K562 (cell line): ENCODE data around the gene SLC25A29. TPM values are rescaled to one million over a fixed set of nuclear protein-coding genes. Genes with fewer than 3 reads are reported as not detected.

Experiments
- ATAC-seq: fragments of 200-7000 bp; cut with Tn5 transposase; 3 replicates; pipeline ENCODE4 v1.9.1; 2020; ENCODE audit warnings: moderate library complexity
- BruUV-seq: library from RNA; stranded (reverse); fragments of 400-500 nt; replicated peaks from 2 replicates; lab custom pipeline; 2021; lab: Mats Ljungman, UMichigan
- CTCF ChIA-PET: fragments of 300-600 bp; formaldehyde crosslinking; extraction: SDS; loops from one replicate; lab custom pipeline; 2021; ENCODE audit warnings: low intra/inter-chr PET ratio; lab: Yijun Ruan, JAX
- POLR2A ChIA-PET: fragments of 300-600, 350-650 bp; sonication (Branson Sonifier 250); formaldehyde crosslinking; extraction: SDS; loops from one replicate; lab custom pipeline; 2021; ENCODE audit warnings: antibody characterized with exemption, inconsistent platforms; lab: Yijun Ruan, JAX
- DNase-seq, 4 experiments: peaks; one replicate each; pipeline versions ENCODE4 v3.0.0 to v3.0.0-alpha.2; 2011 to 2018; ENCODE audit warnings: low spot score in 3 of 4, mixed read lengths in 3 of 4; ENCODE audit errors: extremely low read depth in 1 of 4
- FAIRE-seq: peaks from 2 replicates; lab custom pipeline; 2011; peaks lifted over from hg19 to GRCh38; lab: Jason Lieb, UNC
- H2AFZ ChIP-seq: 2 replicates; pipeline ENCODE4 v1.6.0; 2011; ENCODE audit warnings: low read depth, low read length, control low read depth, inconsistent platforms
- H3K27ac ChIP-seq: fragments of 200-600 bp; 3 replicates; pipeline ENCODE4 v1.8.0; 2011; ENCODE audit warnings: low read depth, mild to moderate bottlenecking, control low read depth, inconsistent platforms, low read length, moderate library complexity, mixed read lengths; ENCODE audit errors: extremely low read depth
- H3K27me3 ChIP-seq, 2 experiments: fragments of 300-600 bp in 1 of 2; 2 replicates in 1 of 2; 3 replicates in 1 of 2; pipeline versions ENCODE4 v1.6.0 to v1.8.0; 2011; ENCODE audit warnings: inconsistent platforms in 2 of 2, low read length in 2 of 2, mild to moderate bottlenecking in 1 of 2, mixed read lengths in 1 of 2, moderate library complexity in 1 of 2; ENCODE audit not compliant: control insufficient read depth in 2 of 2, insufficient read depth in 2 of 2
- H3K36me3 ChIP-seq: fragments of 300-600 bp; 3 replicates; pipeline ENCODE4 v1.8.0; 2011; ENCODE audit warnings: mild to moderate bottlenecking, low read length, inconsistent platforms; ENCODE audit not compliant: control insufficient read depth, insufficient read depth
- H3K4me1 ChIP-seq, 2 experiments: fragments of 200-600 bp in 1 of 2; replicated peaks in 1 of 2; 2 replicates in 1 of 2; 3 replicates in 1 of 2; pipeline versions ENCODE4 v1.5.1 to v1.8.0; 2011; ENCODE audit warnings: inconsistent platforms in 2 of 2, low read length in 2 of 2, mild to moderate bottlenecking in 1 of 2, mixed read lengths in 1 of 2, moderate library complexity in 1 of 2; ENCODE audit not compliant: control insufficient read depth in 2 of 2, insufficient read depth in 2 of 2
- H3K4me2 ChIP-seq: 2 replicates; pipeline ENCODE4 v1.6.1; 2011; ENCODE audit warnings: low read length, control low read depth, inconsistent platforms, mixed read lengths; ENCODE audit not compliant: insufficient read depth
- H3K4me3 ChIP-seq: fragments of 200-600 bp; sonication (generic), shearing (Covaris generic); 2 replicates; pipeline ENCODE4 v1.5.1; 2016; ENCODE audit warnings: control low read depth, inconsistent platforms
- H3K79me2 ChIP-seq: fragments of 200-600 bp; 3 replicates; pipeline ENCODE4 v1.8.0; 2011; ENCODE audit warnings: low read length, inconsistent platforms; ENCODE audit not compliant: control insufficient read depth, insufficient read depth
- H3K9ac ChIP-seq, 2 experiments: 2 replicates each; pipeline versions ENCODE4 v1.6.0 to v1.6.1; 2011; ENCODE audit warnings: low read depth in 2 of 2, low read length in 2 of 2, control low read depth in 1 of 2, inconsistent platforms in 1 of 2, mild to moderate bottlenecking in 1 of 2, mixed read lengths in 1 of 2; ENCODE audit not compliant: insufficient read depth in 1 of 2
- H3K9me1 ChIP-seq: one replicate; pipeline ENCODE4 v1.6.0; 2011; ENCODE audit warnings: inconsistent platforms, mild to moderate bottlenecking, low read length, moderate library complexity; ENCODE audit not compliant: control insufficient read depth, insufficient read depth
- H3K9me3 ChIP-seq: replicated peaks from 2 replicates; pipeline ENCODE4 v1.5.1; 2011; ENCODE audit warnings: low read depth, low read length, inconsistent platforms; ENCODE audit not compliant: control insufficient read depth, insufficient read depth
- H4K20me1 ChIP-seq: replicated peaks from 2 replicates; pipeline ENCODE4 v1.6.1; 2011; ENCODE audit warnings: low read length, inconsistent platforms, mixed read lengths; ENCODE audit not compliant: control insufficient read depth, insufficient read depth
- CHD1 ChIP-seq: fragments of 200-600 bp; sonication (generic); IDR thresholded peaks from one replicate; pipeline ENCODE4 v1.6.1; 2012; ENCODE audit warnings: mild to moderate bottlenecking, moderate library complexity, low read length, inconsistent platforms
- POLR2B ChIP-seq: fragments of 450-650 bp; IDR thresholded peaks from 2 replicates; pipeline ENCODE4 v1.6.1; 2018; ENCODE audit warnings: low read depth; ENCODE audit not compliant: partially characterized antibody
- ZNF586 ChIP-seq: fragments of 450-650 bp; formaldehyde crosslinking; conservative IDR thresholded peaks from 2 replicates; pipeline ENCODE4 v1.4.0; 2020; ENCODE audit warnings: mild to moderate bottlenecking, moderate library complexity
- WGBS: fragments of 100-300 bp; shearing (Covaris generic); methylation state at CpG from one replicate; pipeline ENCODE4 v1.1.6; 2016; ENCODE audit warnings: low coverage, mixed read lengths; ENCODE audit not compliant: insufficient coverage; ENCODE audit errors: missing lambda C conversion rate; 5-methylcytosine and 5-hydroxymethylcytosine counted together
- in situ Hi-C: fragments of 300-500 bp; cut with MboI; formaldehyde crosslinking; loops from 4 replicates; pipeline ENCODE4 v1.15.0; 2018; ENCODE audit warnings: inconsistent platforms, mixed read lengths
- intact Hi-C: fragments of 100-400 bp; cut with micrococcal nuclease; formaldehyde crosslinking; loops from 2 replicates; pipeline ENCODE4 v1.14.2; 2022
- polyA plus RNA-seq, 8 experiments: library from polyadenylated mRNA; depleted of rRNA in 4 of 8; stranded (reverse) in 5 of 8; unstranded in 3 of 8; fragments of >200 nt; fragmentation: Nextera tagmentation in 2 of 8; fragmentation: Illumina TruSeq in 1 of 8; extraction: Ambion mirVana in 2 of 8; extraction: Trizol in 1 of 8; gene quantifications; 2 replicates each; pipeline versions ENCODE4 v1.2.1 to v1.2.3, GENCODE V29; 2011 to 2014; ENCODE audit warnings: inconsistent platforms in 1 of 8, missing spikeins in 1 of 8
- total RNA-seq, 7 experiments: library from RNA; depleted of rRNA in 6 of 7; stranded (reverse); fragments of >200 nt in 6 of 7; fragmentation: Illumina TruSeq in 2 of 7; extraction: Trizol in 2 of 7; gene quantifications; 2 replicates each; pipeline versions ENCODE4 v1.2.1 to v1.2.3, GENCODE V29; 2011 to 2021; ENCODE audit warnings: low replicate concordance in 1 of 7
- TF ChIP-seq, protein P1 (sequence below), 2 experiments: fragments of 450-650 bp; IDR thresholded peaks; 2 replicates each; pipeline ENCODE4 v1.6.1; 2016; ENCODE audit warnings: mild to moderate bottlenecking in 2 of 2, borderline replicate concordance in 1 of 2, low read depth in 1 of 2, moderate library complexity in 1 of 2

Gene SLC25A29
- total and polyA plus RNA-seq, 9 of the 15 experiments (the other 6 are each of a cell fraction or from before 2014, with no cell fraction given), result 0.07 to 17.5 (median 4.8) TPM

- Histone ChIP-seq H3K27me3 (no peaks in the 10 kb centered on the region), H2AFZ (no peak overlapping the region), H3K27ac (no peak overlapping the region), H3K4me2 (no peak overlapping the region), H3K4me3 (no peak overlapping the region), H3K9ac (peak overlapping the region in 1 of 2 experiments; percentile 50; a peak in 2 of 4 replicates), H3K9me1 (peaks cover under 1% of the 10 kb centered on the region), H4K20me1 (no peaks in the 10 kb centered on the region), H3K4me1 (peaks cover 9 to 26% of the 10 kb centered on the region in 2 experiments), H3K36me3 (no peaks in the 10 kb centered on the region), H3K9me3 (no peaks in the 10 kb centered on the region), H3K79me2 (no peaks in the 10 kb centered on the region)
- ChIA-PET CTCF (no interaction called here), POLR2A (interaction anchor here (1.1 to 1.4 kb wide), 2 partner anchors 13 to 16 kb away, joined by 3 to 4 read pairs; no protein-coding TSS in a partner anchor)
- FAIRE-seq (no peak), DNase-seq (no peak), ATAC-seq (no peak)
- 52% methylated on average over 4 of the region's 14 CpGs for WGBS
- TF ChIP-seq ZNF586 (CRISPR knock-in tag) (no peak), CHD1 (no peak), POLR2B (no peak)
- TF ChIP-seq, protein P1, sequence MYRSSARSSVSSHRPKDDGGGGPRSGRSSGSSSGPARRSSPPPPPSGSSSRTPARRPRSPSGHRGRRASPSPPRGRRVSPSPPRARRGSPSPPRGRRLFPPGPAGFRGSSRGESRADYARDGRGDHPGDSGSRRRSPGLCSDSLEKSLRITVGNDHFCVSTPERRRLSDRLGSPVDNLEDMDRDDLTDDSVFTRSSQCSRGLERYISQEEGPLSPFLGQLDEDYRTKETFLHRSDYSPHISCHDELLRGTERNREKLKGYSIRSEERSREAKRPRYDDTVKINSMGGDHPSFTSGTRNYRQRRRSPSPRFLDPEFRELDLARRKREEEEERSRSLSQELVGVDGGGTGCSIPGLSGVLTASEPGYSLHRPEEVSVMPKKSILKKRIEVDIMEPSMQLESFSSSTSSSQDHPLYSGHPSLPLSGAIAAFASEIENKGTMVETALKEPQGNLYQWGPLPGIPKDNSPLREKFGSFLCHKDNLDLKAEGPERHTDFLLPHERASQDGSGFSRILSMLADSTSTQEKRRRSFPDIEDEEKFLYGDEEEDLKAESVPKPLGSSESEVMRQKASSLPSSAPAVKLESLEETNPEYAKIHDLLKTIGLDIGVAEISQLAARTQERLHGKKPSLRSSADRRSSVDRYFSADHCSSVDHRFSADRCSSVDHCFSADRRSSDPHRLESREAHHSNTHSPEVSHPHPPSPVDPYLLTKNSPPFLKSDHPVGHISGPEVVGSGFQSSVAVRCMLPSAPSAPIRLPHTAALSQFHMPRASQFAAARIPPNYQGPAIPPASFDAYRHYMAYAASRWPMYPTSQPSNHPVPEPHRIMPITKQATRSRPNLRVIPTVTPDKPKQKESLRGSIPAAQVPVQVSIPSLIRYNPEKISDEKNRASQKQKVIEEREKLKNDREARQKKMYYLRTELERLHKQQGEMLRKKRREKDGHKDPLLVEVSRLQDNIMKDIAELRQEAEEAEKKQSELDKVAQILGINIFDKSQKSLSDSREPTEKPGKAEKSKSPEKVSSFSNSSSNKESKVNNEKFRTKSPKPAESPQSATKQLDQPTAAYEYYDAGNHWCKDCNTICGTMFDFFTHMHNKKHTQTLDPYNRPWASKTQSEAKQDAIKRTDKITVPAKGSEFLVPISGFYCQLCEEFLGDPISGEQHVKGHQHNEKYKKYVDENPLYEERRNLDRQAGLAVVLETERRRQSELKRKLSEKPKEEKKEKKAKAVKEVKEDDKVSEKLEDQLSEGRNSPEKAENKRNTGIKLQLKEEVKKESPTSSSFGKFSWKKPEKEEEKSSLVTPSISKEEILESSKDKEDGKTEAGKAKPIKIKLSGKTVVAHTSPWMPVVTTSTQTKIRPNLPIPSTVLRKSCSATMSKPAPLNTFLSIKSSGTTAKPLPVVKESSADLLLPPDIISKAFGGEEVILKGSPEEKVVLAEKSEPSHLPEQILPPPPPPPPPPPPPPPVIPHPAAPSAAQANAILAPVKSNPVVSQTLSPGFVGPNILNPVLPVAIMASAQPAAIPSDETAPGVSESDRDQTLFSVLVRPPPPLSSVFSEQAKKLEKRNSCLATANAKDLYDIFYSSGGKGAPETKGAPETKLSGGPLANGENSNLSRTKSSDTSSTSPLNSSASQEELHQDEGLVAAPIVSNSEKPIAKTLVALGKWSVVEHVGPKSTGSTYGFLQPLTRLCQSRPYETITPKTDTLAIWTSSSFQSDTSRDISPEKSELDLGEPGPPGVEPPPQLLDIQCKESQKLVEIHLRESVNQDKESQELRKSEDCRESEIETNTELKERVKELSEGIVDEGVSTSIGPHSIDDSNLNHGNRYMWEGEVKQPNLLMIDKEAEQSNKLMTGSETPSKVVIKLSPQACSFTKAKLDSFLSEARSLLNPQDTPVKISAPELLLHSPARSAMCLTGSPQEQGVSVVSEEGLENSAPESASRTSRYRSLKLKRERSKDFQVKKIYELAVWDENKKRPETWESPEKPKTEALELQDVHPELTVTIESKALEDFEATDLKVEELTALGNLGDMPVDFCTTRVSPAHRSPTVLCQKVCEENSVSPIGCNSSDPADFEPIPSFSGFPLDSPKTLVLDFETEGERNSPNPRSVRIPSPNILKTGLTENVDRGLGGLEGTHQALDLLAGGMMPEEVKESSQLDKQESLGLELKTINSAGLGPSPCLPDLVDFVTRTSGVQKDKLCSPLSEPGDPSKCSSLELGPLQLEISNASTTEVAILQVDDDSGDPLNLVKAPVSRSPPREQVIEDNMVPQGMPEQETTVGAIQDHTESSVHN (IDR thresholded peaks at IDR 0.05; ENCODE audit: borderline replicate concordance in 1 of 2, low read depth in 1 of 2), result no peak
- no TSS peak for BruUV-seq
- intact Hi-C loops (no loop called here), in situ Hi-C loops (no loop called here)
Observed at GRCh38 chr14:100298551-100299237, 7.5 kb downstream of the SLC25A29 start.
